T-cell (primary cell): ENCODE data around the gene MAPK8IP1. TPM values are rescaled to one million over a fixed set of nuclear protein-coding genes. Genes with fewer than 3 reads are reported as not detected.

Experiments used
- ATAC-seq, 4 experiments: fragments of 200-7000 bp in 3 of 4; fragments of 150-1000 bp in 1 of 4; cut with Tn5 transposase; replicated peaks in 1 of 4; 1 replicate in 3 of 4; 2 replicates in 1 of 4; pipeline ENCODE4 v1.10.0; 2021; ENCODE audit warnings: moderate library complexity in 3 of 4, mild to moderate bottlenecking in 2 of 4, moderate number of reproducible peaks in 1 of 4
- CTCF ChIA-PET, 2 donors: fragments of 300-600 bp; sonication (Branson Sonifier 250); formaldehyde crosslinking; loops; one replicate each; lab custom pipeline; 2022; ENCODE audit warnings: antibody characterized with exemption in 2 of 2; lab: Charles Lee
- POLR2A ChIA-PET, 2 donors: fragments of 300-600 bp; sonication (Branson Sonifier 250); formaldehyde crosslinking; loops; one replicate each; lab custom pipeline; 2022; ENCODE audit warnings: antibody characterized with exemption in 2 of 2; lab: Charles Lee
- DNase-seq, 35 experiments: peaks; one replicate each; pipeline versions ENCODE4 v3.0.0 to v3.0.0-alpha.2; 2013 to 2023
- H3K27ac ChIP-seq: one replicate; pipeline ENCODE4 v1.5.1; 2013; ENCODE audit warnings: low read length
- H3K27me3 ChIP-seq, 2 experiments: replicated peaks in 1 of 2; 1 replicate in 1 of 2; 2 replicates in 1 of 2; pipeline versions ENCODE4 v1.6.1 to v1.7.0; 2013; ENCODE audit warnings: low read length in 1 of 2, mixed read lengths in 1 of 2; ENCODE audit not compliant: control insufficient read depth in 2 of 2, insufficient read depth in 2 of 2; ENCODE audit errors: extremely low read depth in 1 of 2
- H3K36me3 ChIP-seq, 2 donors: 1 replicate in 1 of 2; 2 replicates in 1 of 2; pipeline versions ENCODE4 v1.6.1 to v1.7.0; 2013; ENCODE audit warnings: low read length in 1 of 2; ENCODE audit not compliant: control insufficient read depth in 2 of 2, insufficient read depth in 1 of 2; ENCODE audit errors: extremely low read depth in 1 of 2
- H3K4me1 ChIP-seq, 2 experiments: 1 replicate in 1 of 2; 2 replicates in 1 of 2; pipeline versions ENCODE4 v1.6.1 to v1.7.0; 2013; ENCODE audit warnings: low read length in 2 of 2, mixed read lengths in 1 of 2; ENCODE audit not compliant: insufficient read depth in 2 of 2, control insufficient read depth in 1 of 2; ENCODE audit errors: extremely low read depth in 1 of 2
- H3K4me3 ChIP-seq, 2 donors: 1 replicate in 1 of 2; 2 replicates in 1 of 2; pipeline versions ENCODE4 v1.5.1 to v1.7.0; 2013; ENCODE audit warnings: mild to moderate bottlenecking in 2 of 2, low read length in 1 of 2, moderate library complexity in 1 of 2; ENCODE audit not compliant: control insufficient read depth in 1 of 2; ENCODE audit errors: extremely low read depth in 1 of 2
- H3K9me3 ChIP-seq: 2 replicates; pipeline ENCODE4 v1.7.0; 2013
- H3K27ac Mint-ChIP-seq, 2 donors: one replicate each; pipeline ENCODE4 v1.8.0; 2020 to 2021; ENCODE audit warnings: mild to moderate bottlenecking in 2 of 2, mixed read lengths in 2 of 2
- H3K27me3 Mint-ChIP-seq, 2 donors: one replicate each; pipeline ENCODE4 v1.8.0; 2021 to 2022; ENCODE audit warnings: mixed read lengths in 2 of 2
- H3K36me3 Mint-ChIP-seq: one replicate; pipeline ENCODE4 v1.8.0; 2021; ENCODE audit warnings: mixed read lengths
- H3K4me1 Mint-ChIP-seq, 3 donors: one replicate each; pipeline ENCODE4 v1.8.0; 2020 to 2022; ENCODE audit warnings: mixed read lengths in 3 of 3, mild to moderate bottlenecking in 1 of 3
- H3K4me3 Mint-ChIP-seq, 3 donors: one replicate each; pipeline ENCODE4 v1.8.0; 2020 to 2022; ENCODE audit warnings: mild to moderate bottlenecking in 3 of 3, mixed read lengths in 3 of 3, moderate library complexity in 3 of 3
- H3K9me3 Mint-ChIP-seq, 3 donors: one replicate each; pipeline ENCODE4 v1.8.0; 2020 to 2022; ENCODE audit warnings: mixed read lengths in 3 of 3
- WGBS: methylation state at CpG from one replicate; pipeline ENCODE4 v1.1.5; 2013; ENCODE audit warnings: missing lambda C conversion rate; ENCODE audit not compliant: insufficient coverage; 5-methylcytosine and 5-hydroxymethylcytosine counted together
- total RNA-seq, 35 experiments: library from RNA in 6 of 35; stranded (reverse) in 6 of 35; fragments of 120-200 nt in 1 of 35; gene quantifications; one replicate each; pipeline versions ENCODE4 v1.2.1 to v1.2.4 and lab custom pipeline; 2013 to 2026

The MAPK8IP1 gene
- total RNA-seq, 5 donors from 2014 or later (not counting 1 experiment from before 2014, with no cell fraction given) = 0.90 to 9.9 (median 1.8) TPM

DNA sequence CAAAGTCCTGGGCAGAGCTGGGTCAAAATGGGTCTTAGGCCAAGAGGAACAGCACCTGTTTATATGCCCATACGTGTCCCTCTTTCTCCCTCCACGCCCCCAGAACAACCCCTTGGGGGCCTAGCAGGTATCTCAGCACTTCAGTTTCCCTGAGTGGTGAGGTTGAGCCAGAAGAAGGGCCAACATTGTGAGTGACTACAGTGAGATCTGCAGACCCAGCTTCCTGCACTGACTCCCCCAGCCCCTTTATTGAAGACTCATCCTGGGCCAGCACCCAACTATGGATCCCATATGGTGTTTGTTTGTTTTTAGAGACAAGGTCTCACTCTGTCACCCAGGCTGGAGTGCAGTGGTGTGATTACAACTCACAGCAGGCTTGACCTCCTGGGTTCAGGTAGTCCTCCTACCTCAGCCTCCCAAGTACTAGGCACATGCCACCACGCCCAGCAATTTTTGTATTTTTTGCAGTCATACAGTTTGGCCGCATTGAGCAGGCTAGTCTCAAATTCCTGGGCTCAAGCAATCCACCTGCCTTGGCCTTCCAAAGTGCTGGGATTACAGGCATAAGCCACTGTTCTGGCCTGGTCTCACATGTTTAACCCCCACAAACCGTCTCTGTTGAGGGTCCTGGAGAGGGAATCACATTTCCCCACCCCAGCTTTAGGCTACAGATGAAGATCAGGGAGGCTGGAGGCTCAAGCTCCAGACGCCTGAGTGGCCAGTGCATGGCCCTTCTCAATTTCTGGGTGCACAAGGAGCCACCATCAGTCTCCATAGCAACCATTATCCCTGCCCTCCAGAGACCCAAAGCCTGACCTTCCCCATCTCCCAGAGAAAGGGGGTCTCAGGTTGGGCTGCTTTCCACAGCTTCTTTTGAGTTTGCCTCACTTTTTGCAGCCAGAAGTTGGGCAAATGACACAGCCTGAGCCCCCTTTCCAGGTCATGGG is 35.4 kb downstream of the MAPK8IP1 start:
- Mint-ChIP-seq H3K36me3 (no peaks in the 10 kb centered on the region), H3K4me1 (peaks cover 49 to 63% (median 60%) of the 10 kb centered on the region in 3 donors), H3K4me3 (peak overlapping the region; percentile 57 to 77 (median 76)), H3K9me3 (no peaks in the 10 kb centered on the region), H3K27me3 (peaks cover 0 to 13% of the 10 kb centered on the region in 2 donors), H3K27ac (peak overlapping the region; percentile 63 to 64)
- H3K4me1 ChIP-seq = peaks cover 4 to 61% of the 10 kb centered on the region in 2 experiments
- ChIA-PET CTCF (interaction anchor here in 1 of 2 donors (0.6 kb wide), 2 partner anchors 19 to 44 kb away, joined by 4 to 6 read pairs; no protein-coding TSS in a partner anchor), POLR2A (no interaction called here)
- peaks cover 0 to 6% of the 10 kb centered on the region in 2 donors for H3K36me3 ChIP-seq
- H3K27ac ChIP-seq = no peak overlapping the region
- ATAC-seq = no peak
- no peak overlapping the region for H3K4me3 ChIP-seq
- DNase-seq = no peak
- peaks cover 3 to 20% of the 10 kb centered on the region in 2 experiments for H3K27me3 ChIP-seq
- H3K9me3 ChIP-seq = no peaks in the 10 kb centered on the region
- WGBS = 85% methylated on average over 4 of the region's 6 CpGs

DNA sequence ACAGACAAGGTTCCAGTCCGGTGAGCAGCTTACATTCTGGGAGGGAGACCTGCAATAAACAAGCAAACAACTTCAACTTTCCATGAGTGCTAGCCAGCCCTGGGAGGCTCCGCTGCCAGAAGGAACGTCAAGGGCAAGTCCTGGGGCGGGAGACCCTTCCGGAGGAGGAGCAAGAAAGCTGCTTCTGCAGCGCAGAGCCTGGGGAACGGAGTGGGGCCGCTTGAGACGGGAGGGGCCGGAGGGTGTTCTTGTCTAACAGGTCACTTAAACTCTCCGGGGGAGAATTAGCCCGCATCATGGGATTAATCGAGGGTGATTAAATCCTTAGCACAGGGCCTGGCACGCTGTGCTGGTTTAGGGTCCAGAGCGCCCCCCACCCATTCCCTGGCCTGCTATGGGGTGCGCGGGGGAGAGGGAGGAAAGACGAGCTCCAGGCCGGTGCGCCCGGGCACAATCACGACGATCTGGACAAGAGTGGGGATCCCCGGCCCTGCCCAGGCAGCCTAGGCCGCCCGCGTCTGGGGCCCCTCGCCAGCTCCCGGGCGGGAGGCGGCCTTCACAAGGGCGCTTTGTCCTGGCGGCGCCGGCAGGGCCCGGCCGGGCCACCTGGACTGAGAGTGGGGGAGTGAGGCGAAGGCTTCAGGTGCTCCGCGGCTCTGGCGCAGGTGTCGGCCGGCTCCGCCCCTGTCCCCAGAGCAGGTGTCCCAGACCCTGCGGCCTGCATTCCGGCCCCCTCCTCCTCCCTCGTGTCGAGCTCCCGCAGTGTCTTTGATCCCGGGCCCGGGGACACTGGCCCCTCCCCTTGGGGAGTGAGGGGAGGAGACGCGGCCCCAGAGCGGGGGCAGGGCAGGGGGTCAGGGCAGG is 36.3 kb downstream of the MAPK8IP1 start:
- H3K4me1 ChIP-seq = peaks cover 4 to 54% of the 10 kb centered on the region in 2 experiments

DNA sequence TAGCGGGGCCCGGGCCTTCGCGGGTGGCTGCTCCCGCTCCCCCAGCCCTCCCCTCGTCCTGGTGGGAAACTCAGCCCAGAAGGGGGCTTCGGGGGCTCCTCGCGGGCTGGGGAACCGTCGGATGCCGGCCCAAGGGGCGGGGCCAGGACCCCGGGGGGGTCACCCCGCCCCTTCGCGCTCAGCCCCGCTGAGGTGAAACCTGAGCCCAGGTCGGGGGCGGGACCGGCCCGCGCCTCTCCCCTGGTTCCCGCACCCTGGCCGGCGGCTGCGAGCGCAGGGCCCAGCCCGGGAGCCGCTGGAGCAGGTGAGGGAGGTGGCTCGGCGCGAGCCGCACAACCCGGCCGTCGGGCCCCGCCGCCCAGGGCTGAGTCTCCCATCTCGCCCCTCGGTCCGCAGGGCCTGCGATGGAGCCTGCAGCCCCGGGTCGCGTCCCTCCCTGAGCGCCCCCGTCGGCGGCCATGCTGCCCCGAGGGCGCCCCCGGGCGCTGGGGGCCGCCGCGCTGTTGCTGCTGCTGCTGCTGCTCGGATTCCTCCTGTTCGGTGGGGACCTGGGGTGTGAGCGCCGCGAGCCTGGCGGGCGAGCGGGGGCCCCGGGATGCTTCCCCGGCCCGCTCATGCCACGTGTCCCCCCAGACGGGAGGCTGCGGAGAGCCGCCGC is 37.1 kb downstream of the MAPK8IP1 start, which contains the start of gene LARGE2:
LARGE2 (plus strand) TSS at position 232 of the 658 bp plus-strand sequence; CDS start at position 459, 227 bp downstream.
- peaks cover 42 to 55% (median 52%) of the 10 kb centered on the region in 3 donors for H3K4me1 Mint-ChIP-seq
- CTCF ChIA-PET = no interaction called here
- peaks cover 0 to 54% of the 10 kb centered on the region in 2 experiments for H3K4me1 ChIP-seq
- no peaks in the 10 kb centered on the region for H3K9me3 Mint-ChIP-seq
- H3K27me3 Mint-ChIP-seq = peaks cover 0 to 13% of the 10 kb centered on the region in 2 donors
- POLR2A ChIA-PET = no interaction called here
- H3K4me3 Mint-ChIP-seq = peak within 1 kb of the TSS; percentile 75 to 81 (median 80)
- H3K36me3 Mint-ChIP-seq = no peaks in the 10 kb centered on the region
- peaks cover 3 to 20% of the 10 kb centered on the region in 2 experiments for H3K27me3 ChIP-seq
- DNase-seq (peak in 4 of 35 experiments; percentile 15 to 43 (median 34)), ATAC-seq (peak in 2 of 4 experiments; percentile 0 to 6)
- peak within 1 kb of the TSS; percentile 18 for H3K27ac ChIP-seq
- H3K27ac Mint-ChIP-seq = peak within 1 kb of the TSS; percentile 23 to 87
- H3K36me3 ChIP-seq = no peaks in the 10 kb centered on the region
- WGBS = 4% methylated on average over 60 of the region's 73 CpGs
- H3K9me3 ChIP-seq = no peaks in the 10 kb centered on the region
- peak within 1 kb of the TSS; percentile 36 to 49 for H3K4me3 ChIP-seq

More for the DNA sequence above, 36.3 kb downstream of the MAPK8IP1 start:
- Histone ChIP-seq H3K9me3 (no peaks in the 10 kb centered on the region), H3K27ac (no peak overlapping the region), H3K27me3 (peaks cover 3 to 20% of the 10 kb centered on the region in 2 experiments), H3K4me3 (peak overlapping the region; percentile 26 to 49), H3K36me3 (no peaks in the 10 kb centered on the region)
- 76% methylated on average over 41 of the region's 54 CpGs for WGBS
- H3K36me3 Mint-ChIP-seq = no peaks in the 10 kb centered on the region
- ATAC-seq = no peak
- DNase-seq = peak in 3 of 35 experiments; percentile 14 to 25 (median 16)
- H3K4me1 Mint-ChIP-seq = peaks cover 41 to 54% (median 50%) of the 10 kb centered on the region in 3 donors
- ChIA-PET POLR2A (no interaction called here), CTCF (interaction anchor here in 1 of 2 donors (0.6 kb wide), 1 partner anchor 43 kb away, joined by 4 read pairs; no protein-coding TSS in a partner anchor)
- H3K27me3 Mint-ChIP-seq = peaks cover 0 to 13% of the 10 kb centered on the region in 2 donors
- H3K9me3 Mint-ChIP-seq = no peaks in the 10 kb centered on the region
- H3K27ac Mint-ChIP-seq = peak overlapping the region; percentile 19 to 64
- peak overlapping the region; percentile 57 to 77 (median 76) for H3K4me3 Mint-ChIP-seq

DNA sequence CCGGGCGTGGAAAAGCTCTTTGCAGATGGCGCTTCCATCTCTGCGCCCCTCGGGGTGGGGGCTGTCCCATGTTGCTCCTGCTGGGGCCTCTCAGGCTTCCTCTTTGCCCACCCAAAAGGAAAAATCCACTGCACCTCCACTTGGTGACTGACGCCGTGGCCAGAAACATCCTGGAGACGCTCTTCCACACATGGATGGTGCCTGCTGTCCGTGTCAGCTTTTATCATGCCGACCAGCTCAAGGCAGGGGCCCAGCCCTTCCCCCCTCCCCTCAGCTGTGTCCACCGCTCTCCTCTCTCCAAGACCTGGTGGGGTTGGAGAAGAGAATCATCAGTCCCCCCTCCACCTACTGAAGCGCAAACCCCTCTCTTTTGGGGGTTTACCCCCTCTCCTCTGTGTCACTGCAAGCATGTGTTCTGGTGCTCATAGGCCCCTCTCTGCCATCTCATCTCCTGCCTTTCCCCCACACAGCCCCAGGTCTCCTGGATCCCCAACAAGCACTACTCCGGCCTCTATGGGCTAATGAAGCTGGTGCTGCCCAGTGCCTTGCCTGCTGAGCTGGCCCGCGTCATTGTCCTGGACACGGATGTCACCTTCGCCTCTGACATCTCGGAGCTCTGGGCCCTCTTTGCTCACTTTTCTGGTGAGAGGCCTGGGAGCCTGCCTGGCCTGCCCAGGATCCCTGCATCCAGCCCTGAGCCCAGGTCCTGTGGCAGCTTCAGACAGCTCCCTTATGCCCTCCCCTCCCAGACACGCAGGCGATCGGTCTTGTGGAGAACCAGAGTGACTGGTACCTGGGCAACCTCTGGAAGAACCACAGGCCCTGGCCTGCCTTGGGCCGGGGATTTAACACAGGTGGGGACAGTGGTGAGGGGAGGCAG is 38.8 kb downstream of the MAPK8IP1 start:
- Histone ChIP-seq H3K27me3 (peaks cover 3 to 20% of the 10 kb centered on the region in 2 experiments), H3K4me1 (peaks cover 0 to 59% of the 10 kb centered on the region in 2 experiments), H3K36me3 (no peaks in the 10 kb centered on the region), H3K27ac (no peak overlapping the region), H3K4me3 (no peak overlapping the region), H3K9me3 (no peaks in the 10 kb centered on the region)
- CTCF ChIA-PET = no interaction called here
- Mint-ChIP-seq H3K9me3 (no peaks in the 10 kb centered on the region), H3K27me3 (peaks cover 0 to 13% of the 10 kb centered on the region in 2 donors), H3K36me3 (no peaks in the 10 kb centered on the region), H3K27ac (peak overlapping the region; percentile 11 to 46), H3K4me3 (peak overlapping the region; percentile 47 to 58 (median 47)), H3K4me1 (peaks cover 39 to 53% (median 40%) of the 10 kb centered on the region in 3 donors)
- WGBS = 88% methylated on average over 15 of the region's 22 CpGs
- ATAC-seq = no peak
- peak in 3 of 35 experiments; percentile 5 to 23 (median 12) for DNase-seq
- POLR2A ChIA-PET = no interaction called here

DNA sequence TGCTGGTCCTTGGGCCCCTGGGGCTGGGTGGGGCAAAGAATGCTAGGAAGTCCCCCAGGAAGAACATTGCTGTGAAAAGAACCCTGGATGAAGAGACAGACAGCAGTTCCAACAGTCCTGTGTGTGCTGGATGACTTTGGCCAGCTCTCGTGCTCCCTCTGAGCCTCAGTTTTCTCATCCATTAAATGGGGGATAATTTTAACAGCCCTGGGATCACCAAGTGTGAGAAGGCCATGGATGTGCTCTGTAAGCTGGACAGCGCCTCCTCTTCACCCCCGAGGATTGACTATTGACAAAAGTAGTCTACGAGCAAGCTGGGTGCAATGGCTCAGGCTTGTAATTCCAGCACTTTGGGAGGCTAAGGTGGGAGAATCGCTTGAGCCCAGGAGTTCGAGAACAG is 39.5 kb downstream of the MAPK8IP1 start:
- H3K27me3 ChIP-seq = peaks cover 3 to 20% of the 10 kb centered on the region in 2 experiments
- ChIA-PET POLR2A (no interaction called here), CTCF (no interaction called here)
- H3K4me3 ChIP-seq = no peak overlapping the region
- no peaks in the 10 kb centered on the region for H3K9me3 ChIP-seq
- H3K27ac Mint-ChIP-seq = peak overlapping the region in 1 of 2 donors; percentile 46
- no peaks in the 10 kb centered on the region for H3K9me3 Mint-ChIP-seq
- ATAC-seq (no peak), DNase-seq (no peak)
- H3K4me1 ChIP-seq = peaks cover 0 to 59% of the 10 kb centered on the region in 2 experiments
- H3K27me3 Mint-ChIP-seq = peaks cover 0 to 13% of the 10 kb centered on the region in 2 donors
- H3K27ac ChIP-seq = no peak overlapping the region
- H3K4me3 Mint-ChIP-seq = peak overlapping the region in 1 of 3 donors; percentile 47
- H3K36me3 Mint-ChIP-seq = no peaks in the 10 kb centered on the region
- 85% methylated on average over 2 of the region's 6 CpGs for WGBS
- H3K4me1 Mint-ChIP-seq = peaks cover 37 to 52% (median 38%) of the 10 kb centered on the region in 3 donors
- no peaks in the 10 kb centered on the region for H3K36me3 ChIP-seq
